Measurements from ENCODE around the gene SCUBE2. TPM values are rescaled to one million over a fixed set of nuclear protein-coding genes. Genes with fewer than 3 reads are reported as not detected.

Gene SCUBE2
- total and polyA plus RNA-seq, 4 donors = 0.14 to 1.4 (median 0.42) TPM; not detected in 1

DNA sequence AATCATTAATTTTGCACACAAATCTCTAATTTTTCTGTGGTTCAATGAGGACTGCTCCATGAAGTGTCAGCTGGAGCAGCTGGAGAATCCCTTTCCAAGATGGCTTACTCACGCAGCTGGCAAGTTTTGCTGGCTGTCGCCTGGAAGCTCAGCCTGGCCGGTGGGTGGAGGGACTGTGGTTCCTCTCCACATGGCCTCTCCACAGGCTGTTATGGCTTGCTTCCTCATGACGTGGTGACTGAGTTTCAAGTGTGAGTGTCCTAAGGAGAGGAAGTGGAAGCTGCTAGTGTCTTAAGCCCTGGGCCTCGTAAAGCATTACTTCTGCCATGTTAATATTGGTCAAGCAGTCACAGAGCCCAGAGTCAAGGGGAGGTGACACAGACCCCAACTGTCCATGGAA is 73.6 kb downstream of the SCUBE2 start:
- TF ChIP-seq GABPA (IDR thresholded peaks at IDR 0.05 in 1 of 2, conservative IDR thresholded peaks at IDR 0.05 in 1 of 2) (no peak), HNF4G (IDR thresholded peaks at IDR 0.05) (no peak), ZBTB33 (IDR thresholded peaks at IDR 0.05) (no peak), JUND (IDR thresholded peaks at IDR 0.05) (no peak), NR2F2 (IDR thresholded peaks at IDR 0.05) (no peak), FOXA2 (IDR thresholded peaks at IDR 0.05) (no peak), RXRA (IDR thresholded peaks at IDR 0.05) (no peak), FOXA1 (IDR thresholded peaks at IDR 0.05) (no peak), ATF3 (IDR thresholded peaks at IDR 0.05) (no peak)
- no peak overlapping the region for H3K27ac ChIP-seq (ENCODE audit: low read depth in 1 of 2, low read length in 2 of 2)

DNA sequence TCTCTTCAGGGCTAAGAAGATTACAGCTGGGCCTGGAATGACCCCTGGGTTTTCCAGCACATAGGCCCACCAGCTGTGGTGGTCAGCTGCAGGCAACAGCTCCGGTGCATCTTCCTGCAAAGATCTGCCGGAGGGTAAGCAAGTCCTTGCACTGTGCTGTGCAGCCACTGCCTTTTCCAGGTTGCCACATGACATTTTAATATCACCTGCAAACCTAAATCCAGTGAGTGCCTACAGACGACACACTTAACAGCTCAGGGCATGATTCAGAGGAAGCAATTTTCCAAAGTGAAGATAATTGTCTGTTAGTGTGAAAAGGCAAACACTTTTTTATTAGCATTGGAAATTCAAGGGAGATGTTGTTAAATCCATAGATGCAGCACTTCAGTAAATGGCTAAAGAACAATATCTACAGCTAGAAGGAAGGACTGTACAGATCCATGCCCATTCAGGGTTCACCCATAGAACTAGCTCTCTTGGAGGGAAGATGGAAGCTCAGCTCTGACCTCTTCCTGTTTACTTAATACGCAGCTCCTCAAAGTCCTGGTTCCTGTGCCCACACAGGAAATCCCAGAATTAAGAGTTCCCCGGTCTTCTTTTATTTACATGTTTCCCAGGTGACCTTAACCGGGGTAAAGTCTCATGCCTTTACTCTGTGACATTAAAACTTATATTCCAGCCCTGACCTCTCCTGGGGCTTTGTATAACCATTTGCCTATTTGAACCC is 74.3 kb downstream of the SCUBE2 start:
- Histone ChIP-seq H3K9ac (ENCODE audit: low read depth in 1 of 2, low read length in 2 of 2) (no peak overlapping the region), H3K36me3 (ENCODE audit: control insufficient read depth in 4 of 4, insufficient read depth in 3 of 4, low read depth in 1 of 4, low read length in 3 of 4) (no peaks in the 10 kb centered on the region), H3K27me3 (ENCODE audit: control insufficient read depth in 4 of 4, insufficient read depth in 4 of 4, low read length in 3 of 4) (no peaks in the 10 kb centered on the region), H3K4me1 (ENCODE audit: control insufficient read depth in 4 of 4, insufficient read depth in 4 of 4, low read length in 3 of 4) (no peaks in the 10 kb centered on the region), H3K9me3 (ENCODE audit: control insufficient read depth in 4 of 4, low read length in 3 of 4) (no peaks in the 10 kb centered on the region), H3K4me3 (ENCODE audit: low read depth in 1 of 3, low read length in 3 of 3) (no peak overlapping the region), H3K27ac (ENCODE audit: low read depth in 1 of 2, low read length in 2 of 2) (no peak overlapping the region)
- TF ChIP-seq HNF4G (IDR thresholded peaks at IDR 0.05) (no peak), TAF1 (conservative IDR thresholded peaks at IDR 0.05) (no peak), ZBTB33 (IDR thresholded peaks at IDR 0.05) (no peak), YY1 (IDR thresholded peaks at IDR 0.05) (no peak), RXRA (IDR thresholded peaks at IDR 0.05) (no peak), NR2F2 (IDR thresholded peaks at IDR 0.05) (no peak), EGR1 (IDR thresholded peaks at IDR 0.05; ENCODE audit: low read depth in 2 of 2) (no peak), FOXA1 (IDR thresholded peaks at IDR 0.05) (no peak), SP1 (IDR thresholded peaks at IDR 0.05) (no peak), GABPA (IDR thresholded peaks at IDR 0.05 in 1 of 2, conservative IDR thresholded peaks at IDR 0.05 in 1 of 2) (no peak), REST (IDR thresholded peaks at IDR 0.05) (no peak), HNF4A (conservative IDR thresholded peaks at IDR 0.05) (no peak), MAX (IDR thresholded peaks at IDR 0.05) (no peak), FOXA2 (IDR thresholded peaks at IDR 0.05) (no peak)
- DNase-seq (ENCODE audit: low spot score) = no peak
- WGBS = 72% methylated on average over 6 of the region's 6 CpGs

More for the DNA sequence above, 73.6 kb downstream of the SCUBE2 start:
- Histone ChIP-seq H3K4me3 (ENCODE audit: low read depth in 1 of 3, low read length in 3 of 3) (no peak overlapping the region), H3K9me3 (ENCODE audit: control insufficient read depth in 4 of 4, low read length in 3 of 4) (no peaks in the 10 kb centered on the region), H3K9ac (ENCODE audit: low read depth in 1 of 2, low read length in 2 of 2) (no peak overlapping the region), H3K36me3 (ENCODE audit: control insufficient read depth in 4 of 4, insufficient read depth in 3 of 4, low read depth in 1 of 4, low read length in 3 of 4) (no peaks in the 10 kb centered on the region), H3K4me1 (ENCODE audit: control insufficient read depth in 4 of 4, insufficient read depth in 4 of 4, low read length in 3 of 4) (no peaks in the 10 kb centered on the region), H3K27me3 (ENCODE audit: control insufficient read depth in 4 of 4, insufficient read depth in 4 of 4, low read length in 3 of 4) (no peaks in the 10 kb centered on the region)
- 80% methylated on average over 5 of the region's 5 CpGs for WGBS
- no peak for DNase-seq (ENCODE audit: low spot score)
